Stomach (tissue), 9 donors: Measurements from ENCODE around the gene TCEA2. TPM values are rescaled to one million over a fixed set of nuclear protein-coding genes. Genes with fewer than 3 reads are reported as not detected.

Experiments
- DNase-seq, 2 donors: peaks; one replicate each; pipeline versions ENCODE4 v3.0.0 to v3.0.0-alpha.2; 2013 to 2019
- H3K27ac ChIP-seq, 5 donors: fragments of 200-600 bp in 4 of 5; sonication (generic) in 4 of 5; one replicate each; pipeline ENCODE4 v1.5.1; 2013 to 2019; ENCODE audit warnings: mild to moderate bottlenecking in 1 of 5, moderate library complexity in 1 of 5
- H3K27me3 ChIP-seq, 3 donors: fragments of 200-600 bp; sonication (generic); one replicate each; pipeline ENCODE4 v1.5.1; 2017 to 2019; ENCODE audit warnings: mixed run types in 1 of 3
- H3K36me3 ChIP-seq, 4 donors: fragments of 200-600 bp; sonication (generic); 1 replicate in 3 of 4; 2 replicates in 1 of 4; pipeline ENCODE4 v1.5.1; 2016 to 2019
- H3K4me1 ChIP-seq, 4 donors: fragments of 200-600 bp; sonication (generic); one replicate each; pipeline ENCODE4 v1.5.1; 2016 to 2019
- H3K4me3 ChIP-seq, 4 donors: fragments of 200-600 bp; sonication (generic) in 3 of 4; one replicate each; pipeline ENCODE4 v1.5.1; 2016 to 2019; ENCODE audit warnings: mild to moderate bottlenecking in 1 of 4
- H3K9me3 ChIP-seq, 4 donors: fragments of 200-600 bp; sonication (generic); one replicate each; pipeline ENCODE4 v1.5.1; 2016 to 2019
- CTCF ChIP-seq, 7 experiments: fragments of 450-650 bp in 4 of 7; fragments of 200-600 bp in 3 of 7; sonication (generic) in 3 of 7; IDR thresholded peaks; one replicate each; pipeline ENCODE4 v1.5.1; 2016 to 2019; ENCODE audit warnings: antibody characterized with exemption in 7 of 7, control low read depth in 2 of 7, mild to moderate bottlenecking in 1 of 7
- EP300 ChIP-seq: sonication (generic); formaldehyde crosslinking; IDR thresholded peaks from one replicate; pipeline ENCODE4 v1.6.1; 2017; ENCODE audit warnings: antibody characterized with exemption
- POLR2A ChIP-seq, 4 donors: fragments of 450-650 bp; IDR thresholded peaks; one replicate each; pipeline ENCODE4 v1.6.1; 2016; ENCODE audit warnings: antibody characterized with exemption in 4 of 4, control low read depth in 2 of 4, mild to moderate bottlenecking in 1 of 4, moderate library complexity in 1 of 4
- POLR2AphosphoS5 ChIP-seq, 3 donors: sonication (generic); formaldehyde crosslinking; IDR thresholded peaks; one replicate each; pipeline ENCODE4 v1.6.1; 2016; ENCODE audit warnings: antibody characterized with exemption in 3 of 3
- WGBS, 5 donors: extraction: QIAGEN DNeasy Blood & Tissue Kit in 3 of 5; methylation state at CpG; one replicate each; pipeline versions ENCODE4 v1.1.5 to v1.1.7; 2013 to 2018; 5-methylcytosine and 5-hydroxymethylcytosine counted together
- intact Hi-C: fragments of 100-400 bp; cut with DNase I; formaldehyde crosslinking; loops from one replicate; pipeline ENCODE4 v1.15.1; 2023; ENCODE audit warnings: low total_unique reads
- polyA plus RNA-seq, 3 donors: library from polyadenylated mRNA; stranded (reverse); fragments of 200-250 nt; gene quantifications; one replicate each; pipeline ENCODE4 v1.2.3, GENCODE V29; 2013
- total RNA-seq, 5 donors: library from RNA; depleted of rRNA; stranded (reverse); fragments of >200 nt; gene quantifications; one replicate each; pipeline versions ENCODE4 v1.1.0 to v1.2.3, GENCODE V29; 2014 to 2016
- donor health status: healthy with polysubstance abuse.
- donor health status: Bipolar disorder and iron deficiency.
- donor health status: healthy.

The TCEA2 gene
- total and polyA plus RNA-seq, 8 donors, result 3.1 to 35.5 (median 26.0) TPM

- TF ChIP-seq EP300 (no peak), CTCF (IDR thresholded peaks at IDR 0.05) (no peak), POLR2AphosphoS5 (IDR thresholded peaks at IDR 0.05) (no peak), POLR2A (IDR thresholded peaks at IDR 0.05) (no peak)
- H3K36me3 ChIP-seq, result no peaks in the 10 kb centered on the region
- intact Hi-C loops, result no loop called here
- no peaks in the 10 kb centered on the region for H3K9me3 ChIP-seq
- H3K27me3 ChIP-seq, result no peaks in the 10 kb centered on the region
- H3K27ac ChIP-seq, result peak overlapping the region; percentile 67 to 87 (median 81)
- DNase-seq, result peak in 1 of 2 donors; percentile 60
- H3K4me3 ChIP-seq, result peak overlapping the region; percentile 68 to 98 (median 96)
- H3K4me1 ChIP-seq, result peaks cover 36 to 47% (median 43%) of the 10 kb centered on the region in 4 donors
- WGBS, 5 donors, result 3 to 4% (median 3%) methylated on average over 31 to 51 of the region's 51 CpGs
Measured at GRCh38 chr20:64063389-64064144, 569 bp downstream of the TCEA2 start.

- H3K9me3 ChIP-seq, result no peaks in the 10 kb centered on the region
- H3K4me1 ChIP-seq, result peaks cover 32 to 48% (median 37%) of the 10 kb centered on the region in 4 donors
- H3K4me3 ChIP-seq, result peak overlapping the region; percentile 68 to 98 (median 96)
- 22 to 46% (median 40%) methylated on average over 12 of the region's 12 CpGs for WGBS, 5 donors
- no peaks in the 10 kb centered on the region for H3K36me3 ChIP-seq
- peak in 1 of 2 donors; percentile 49 for DNase-seq
- TF ChIP-seq POLR2A (IDR thresholded peaks at IDR 0.05) (no peak), EP300 (no peak), CTCF (IDR thresholded peaks at IDR 0.05) (no peak), POLR2AphosphoS5 (IDR thresholded peaks at IDR 0.05) (no peak)
- H3K27ac ChIP-seq, result peak overlapping the region in 3 of 5 donors; percentile 81 to 87 (median 86)
- intact Hi-C loops, result no loop called here
- H3K27me3 ChIP-seq, result no peaks in the 10 kb centered on the region
Measured at GRCh38 chr20:64064145-64064698, 1.2 kb downstream of the TCEA2 start.

DNA sequence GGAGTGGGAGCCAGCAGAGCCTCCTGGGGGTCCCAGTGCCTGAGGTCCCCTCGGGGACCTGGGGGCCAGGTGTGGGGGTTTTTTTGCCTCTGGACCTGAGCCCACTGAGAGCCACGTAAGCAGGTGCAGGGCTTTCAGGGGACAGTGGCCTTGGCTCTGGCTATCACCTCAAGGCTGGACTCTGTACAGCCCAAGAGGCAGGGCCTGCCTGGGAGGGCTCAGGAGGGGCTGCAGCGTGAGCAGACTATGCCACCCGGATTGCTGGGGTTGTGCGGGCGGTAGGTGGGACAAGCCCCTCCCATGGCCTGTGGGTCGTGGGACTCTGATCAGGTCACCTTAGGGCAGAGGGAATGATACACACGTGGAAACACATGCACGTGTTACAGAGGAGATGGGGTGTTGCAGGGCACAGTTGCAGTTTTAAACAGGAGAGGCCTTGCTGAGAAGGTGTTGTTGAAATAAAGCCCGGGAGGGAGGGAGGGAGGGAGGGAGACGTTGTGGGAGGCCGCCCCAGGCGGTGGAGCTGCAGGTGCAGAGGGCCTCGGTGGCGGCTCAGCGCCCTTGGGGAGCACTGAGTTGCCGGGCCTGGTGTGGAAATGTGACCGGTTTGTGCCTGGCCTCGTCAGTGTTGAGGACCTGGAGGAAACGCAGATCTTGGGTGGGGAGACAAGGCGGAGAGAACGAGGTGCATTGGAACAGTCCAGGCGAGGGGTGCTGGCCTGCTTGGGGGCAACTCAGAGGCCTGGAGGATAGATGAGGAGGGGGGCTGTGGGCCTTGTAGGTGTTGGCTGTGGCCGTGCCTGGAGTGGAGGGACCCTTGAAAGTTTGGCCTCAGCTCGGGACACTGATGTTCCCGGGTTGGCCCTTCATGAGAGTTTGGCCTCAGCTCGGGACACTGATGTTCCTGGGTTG lies 2.3 kb downstream of the TCEA2 start:
- no peak for DNase-seq

More for the DNA sequence above, 2.3 kb downstream of the TCEA2 start:
- intact Hi-C loops, result no loop called here
- H3K27ac ChIP-seq, result no peak overlapping the region
- peaks cover 0 to 5% (median under 1%) of the 10 kb centered on the region in 4 donors for H3K36me3 ChIP-seq
- WGBS, 5 donors, result 43 to 56% (median 49%) methylated on average over 26 to 27 of the region's 27 CpGs
- H3K4me3 ChIP-seq, result no peak overlapping the region
- peaks cover 31 to 55% (median 37%) of the 10 kb centered on the region in 4 donors for H3K4me1 ChIP-seq
- no peaks in the 10 kb centered on the region for H3K9me3 ChIP-seq
- no peak for TF ChIP-seq POLR2AphosphoS5 (IDR thresholded peaks at IDR 0.05)
- TF ChIP-seq EP300, result no peak
- no peak for TF ChIP-seq CTCF (IDR thresholded peaks at IDR 0.05)
- TF ChIP-seq POLR2A (IDR thresholded peaks at IDR 0.05), result no peak
- H3K27me3 ChIP-seq, result no peaks in the 10 kb centered on the region
